GM12874 (cell line): Measurements from ENCODE around the gene BAIAP2.

Experiments
- TF ChIP-seq, protein P1 (sequence below): IDR thresholded peaks from 2 replicates; pipeline ENCODE4 v1.5.1; 2011; ENCODE audit warnings: low read depth, mild to moderate bottlenecking, control low read depth, low read length, moderate library complexity; ENCODE audit not compliant: insufficient read depth

BAIAP2 gene

GRCh38 chr17:81062014-81062780 is 27.2 kb downstream of the BAIAP2 start:
- TF ChIP-seq, protein P1, sequence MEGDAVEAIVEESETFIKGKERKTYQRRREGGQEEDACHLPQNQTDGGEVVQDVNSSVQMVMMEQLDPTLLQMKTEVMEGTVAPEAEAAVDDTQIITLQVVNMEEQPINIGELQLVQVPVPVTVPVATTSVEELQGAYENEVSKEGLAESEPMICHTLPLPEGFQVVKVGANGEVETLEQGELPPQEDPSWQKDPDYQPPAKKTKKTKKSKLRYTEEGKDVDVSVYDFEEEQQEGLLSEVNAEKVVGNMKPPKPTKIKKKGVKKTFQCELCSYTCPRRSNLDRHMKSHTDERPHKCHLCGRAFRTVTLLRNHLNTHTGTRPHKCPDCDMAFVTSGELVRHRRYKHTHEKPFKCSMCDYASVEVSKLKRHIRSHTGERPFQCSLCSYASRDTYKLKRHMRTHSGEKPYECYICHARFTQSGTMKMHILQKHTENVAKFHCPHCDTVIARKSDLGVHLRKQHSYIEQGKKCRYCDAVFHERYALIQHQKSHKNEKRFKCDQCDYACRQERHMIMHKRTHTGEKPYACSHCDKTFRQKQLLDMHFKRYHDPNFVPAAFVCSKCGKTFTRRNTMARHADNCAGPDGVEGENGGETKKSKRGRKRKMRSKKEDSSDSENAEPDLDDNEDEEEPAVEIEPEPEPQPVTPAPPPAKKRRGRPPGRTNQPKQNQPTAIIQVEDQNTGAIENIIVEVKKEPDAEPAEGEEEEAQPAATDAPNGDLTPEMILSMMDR = no peak

DNA sequence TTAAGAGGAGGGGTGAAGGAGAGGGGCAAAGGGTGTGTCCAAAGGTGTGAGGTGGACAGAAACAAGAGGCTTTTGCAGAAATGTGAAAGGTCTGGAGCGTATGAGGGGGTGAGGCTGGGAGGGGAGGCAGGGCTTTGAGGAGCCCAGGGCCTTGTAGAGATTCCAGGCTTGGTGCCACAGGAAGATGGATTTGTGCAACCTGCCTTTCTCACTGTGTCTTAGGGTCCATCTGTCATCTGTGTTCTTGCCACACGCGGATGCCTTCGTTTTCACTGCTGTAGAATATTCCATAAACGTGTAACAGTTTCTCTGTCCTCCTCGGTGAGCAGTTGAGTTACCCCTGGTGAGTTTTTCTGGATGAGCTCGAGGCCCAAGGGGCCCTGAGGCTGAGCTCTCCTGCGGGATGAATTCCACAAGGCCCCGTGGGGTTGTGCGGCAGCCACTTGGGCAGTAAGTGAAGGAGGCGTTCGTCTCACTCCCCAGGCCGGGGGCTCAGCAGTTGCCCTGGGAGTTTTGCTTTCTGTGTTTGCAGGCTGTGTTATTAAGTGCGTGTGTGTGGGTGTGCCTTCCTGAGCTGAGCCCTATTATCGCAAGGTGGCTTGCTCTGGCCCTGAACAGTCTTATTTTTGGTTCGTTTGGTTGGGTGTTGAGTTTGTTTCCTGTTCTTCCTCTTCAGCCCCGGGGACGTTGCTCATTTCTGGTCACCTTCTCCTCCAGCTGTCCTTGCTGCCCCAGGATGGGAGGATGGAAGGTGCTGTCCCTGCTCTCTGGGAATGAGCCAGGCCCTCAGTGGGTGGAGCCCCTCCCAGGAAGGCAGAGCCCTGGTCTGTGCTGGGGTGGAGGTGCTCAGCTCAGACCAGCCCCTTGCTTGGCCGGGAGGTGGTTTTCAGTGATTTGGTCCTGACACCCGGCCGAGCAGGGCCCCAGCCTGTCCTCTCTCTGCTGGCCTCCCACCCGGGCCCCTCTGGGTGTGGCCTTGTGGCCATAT is 28.4 kb downstream of the BAIAP2 start:
- TF ChIP-seq, protein P1 = no peak

DNA sequence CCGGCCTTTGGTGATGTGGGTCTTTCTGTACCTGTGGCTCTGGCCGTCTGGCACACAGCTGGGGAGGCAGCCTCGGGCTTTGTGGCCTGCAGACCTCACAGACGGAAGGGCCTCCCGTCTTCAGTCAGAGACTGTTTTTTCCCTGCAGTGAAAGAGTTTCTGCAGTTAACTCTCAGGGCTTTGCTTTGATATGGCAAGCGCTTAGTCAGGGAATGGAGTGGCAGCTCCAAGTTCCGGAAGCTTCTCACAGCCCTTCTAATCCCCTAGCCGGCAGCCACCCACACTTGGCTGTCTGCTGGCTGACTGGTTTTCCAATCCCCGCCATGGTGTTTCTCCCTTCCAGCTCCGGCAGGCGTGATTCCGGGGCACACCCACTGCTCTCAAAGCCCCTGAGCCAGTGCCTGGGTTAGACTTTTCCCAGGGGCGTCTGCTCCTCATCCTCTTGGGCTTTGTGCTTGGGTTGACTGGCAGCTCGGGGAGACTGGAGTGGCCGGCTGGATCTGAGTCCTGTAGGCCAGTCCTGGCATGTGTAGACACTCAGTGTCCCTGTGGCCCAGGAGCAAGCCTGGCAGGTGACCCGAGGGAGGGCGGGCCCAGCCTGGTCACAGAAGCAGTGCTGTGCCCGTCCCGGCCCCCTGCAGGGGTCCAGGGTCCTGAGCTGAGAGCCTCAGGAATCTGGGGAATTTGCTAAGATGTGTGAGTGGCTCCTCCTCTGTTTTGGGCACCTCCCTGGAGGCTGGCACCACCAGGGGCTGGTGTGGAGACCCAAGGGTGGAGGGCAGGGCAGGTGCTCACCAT is 29.9 kb downstream of the BAIAP2 start:
- TF ChIP-seq, protein P1 = no peak

DNA sequence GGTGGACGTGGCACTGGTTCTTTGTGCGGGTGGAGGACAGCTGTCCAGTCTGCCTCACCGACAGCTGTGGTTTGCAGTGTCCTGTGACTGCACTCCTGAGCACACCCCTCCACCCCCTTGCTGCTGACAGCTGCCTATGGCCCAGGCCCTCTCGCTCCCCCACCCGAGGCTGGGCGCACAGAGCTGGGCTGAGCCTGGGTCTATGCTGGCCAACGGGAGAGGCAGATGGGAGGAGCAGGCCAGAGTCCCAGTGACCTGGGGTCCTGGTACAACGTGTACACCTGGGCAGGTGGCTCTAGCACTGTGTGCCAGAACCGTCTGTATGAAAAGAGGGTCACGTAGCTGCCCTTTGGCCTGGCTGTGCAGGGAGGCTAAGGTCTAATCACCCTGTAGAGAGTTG is 30.5 kb downstream of the BAIAP2 start:
- TF ChIP-seq, protein P1 = no peak

GRCh38 chr17:81066072-81066471 is 31.1 kb downstream of the BAIAP2 start:
- TF ChIP-seq, protein P1 = no peak

GRCh38 chr17:81066771-81067315 is 31.9 kb downstream of the BAIAP2 start:
- TF ChIP-seq, protein P1 = no peak
